ENCODE results near the gene GNAT1. TPM values are rescaled to one million over a fixed set of nuclear protein-coding genes. Genes with fewer than 3 reads are reported as not detected.

Gene GNAT1
- total RNA-seq, 2 experiments from 2014 or later = not detected

DNA sequence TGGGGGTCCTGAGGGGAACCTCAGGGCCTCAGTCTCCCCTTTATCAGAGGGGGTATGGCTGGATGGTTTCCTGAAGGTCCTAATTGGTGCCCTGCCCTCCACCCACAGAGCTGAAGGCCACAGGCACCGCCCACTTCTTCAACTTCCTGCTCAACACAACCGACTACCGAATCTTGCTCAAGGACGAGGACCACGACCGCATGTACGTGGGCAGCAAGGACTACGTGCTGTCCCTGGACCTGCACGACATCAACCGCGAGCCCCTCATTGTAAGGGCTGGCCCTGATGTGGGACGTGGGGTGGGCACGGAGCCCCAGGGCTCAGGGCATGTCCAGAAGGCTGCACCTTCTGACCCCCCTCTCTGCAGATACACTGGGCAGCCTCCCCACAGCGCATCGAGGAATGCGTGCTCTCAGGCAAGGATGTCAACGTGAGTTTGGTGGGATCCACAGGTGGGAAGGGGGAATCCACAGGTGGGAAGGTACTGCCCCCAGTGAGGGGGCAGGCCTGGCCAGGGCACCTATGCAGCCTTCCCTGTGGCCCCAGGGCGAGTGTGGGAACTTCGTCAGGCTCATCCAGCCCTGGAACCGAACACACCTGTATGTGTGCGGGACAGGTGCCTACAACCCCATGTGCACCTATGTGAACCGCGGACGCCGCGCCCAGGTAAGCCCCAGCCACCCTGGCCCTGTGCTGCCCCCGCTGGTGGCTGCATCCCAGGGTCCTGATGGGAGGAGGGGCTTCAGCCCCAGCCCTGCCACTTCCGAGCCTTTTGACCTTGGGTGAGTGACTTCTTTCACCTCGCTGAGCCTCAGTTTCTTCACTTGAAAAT is 17.5 kb upstream of the GNAT1 start:
- H3K4me1 ChIP-seq (ENCODE audit: insufficient read depth, low read length, poor library complexity, severe bottlenecking) = no peaks in the 10 kb centered on the region

DNA sequence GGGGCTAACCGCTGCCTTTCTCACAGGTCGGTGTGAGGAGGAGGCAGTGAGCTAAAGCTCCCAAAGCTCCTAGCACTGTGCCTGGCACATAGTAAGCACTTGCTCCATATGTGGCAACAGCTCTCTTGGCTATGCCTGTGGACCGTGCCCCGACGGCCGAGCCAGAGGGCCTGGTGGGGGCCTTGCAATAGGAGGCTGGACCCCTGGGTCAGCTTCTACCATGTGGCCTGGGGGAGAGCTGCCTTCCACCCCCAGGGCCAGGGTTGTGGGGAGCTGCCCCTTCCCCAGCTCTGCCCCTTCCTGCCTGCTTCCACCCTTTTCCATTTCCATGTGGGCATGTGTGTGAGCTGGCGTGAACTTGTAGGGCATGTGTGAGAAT is 16.9 kb upstream of the GNAT1 start:
- no peak overlapping the region for H3K4me2 ChIP-seq (ENCODE audit: low read length)
- CTCF ChIA-PET (ENCODE audit: unreplicated experiment) = no interaction called here
- H3K9me2 ChIP-seq (ENCODE audit: insufficient read depth, low read length) = no peaks in the 10 kb centered on the region
- H4K20me1 ChIP-seq (ENCODE audit: insufficient read depth, low read length) = no peaks in the 10 kb centered on the region
- POLR2A ChIA-PET = no interaction called here
- DNase-seq (ENCODE audit: low spot score) = no peak
- BruUV-seq (replicated peaks) = no TSS peak
- intact Hi-C loops (cut with micrococcal nuclease; ENCODE audit: unreplicated experiment) = no loop called here
- H3K27ac ChIP-seq (ENCODE audit: low read depth, low read length, poor library complexity, severe bottlenecking) = no peak overlapping the region
- TF ChIP-seq EZH2phosphoT487 (IDR thresholded peaks at IDR 0.05; ENCODE audit: borderline replicate concordance, low read depth, low read length) = no peak
- TF ChIP-seq, protein P1, sequence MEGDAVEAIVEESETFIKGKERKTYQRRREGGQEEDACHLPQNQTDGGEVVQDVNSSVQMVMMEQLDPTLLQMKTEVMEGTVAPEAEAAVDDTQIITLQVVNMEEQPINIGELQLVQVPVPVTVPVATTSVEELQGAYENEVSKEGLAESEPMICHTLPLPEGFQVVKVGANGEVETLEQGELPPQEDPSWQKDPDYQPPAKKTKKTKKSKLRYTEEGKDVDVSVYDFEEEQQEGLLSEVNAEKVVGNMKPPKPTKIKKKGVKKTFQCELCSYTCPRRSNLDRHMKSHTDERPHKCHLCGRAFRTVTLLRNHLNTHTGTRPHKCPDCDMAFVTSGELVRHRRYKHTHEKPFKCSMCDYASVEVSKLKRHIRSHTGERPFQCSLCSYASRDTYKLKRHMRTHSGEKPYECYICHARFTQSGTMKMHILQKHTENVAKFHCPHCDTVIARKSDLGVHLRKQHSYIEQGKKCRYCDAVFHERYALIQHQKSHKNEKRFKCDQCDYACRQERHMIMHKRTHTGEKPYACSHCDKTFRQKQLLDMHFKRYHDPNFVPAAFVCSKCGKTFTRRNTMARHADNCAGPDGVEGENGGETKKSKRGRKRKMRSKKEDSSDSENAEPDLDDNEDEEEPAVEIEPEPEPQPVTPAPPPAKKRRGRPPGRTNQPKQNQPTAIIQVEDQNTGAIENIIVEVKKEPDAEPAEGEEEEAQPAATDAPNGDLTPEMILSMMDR (conservative IDR thresholded peaks at IDR 0.05; ENCODE audit: low read length) = no peak
- no peaks in the 10 kb centered on the region for H3K79me2 ChIP-seq (ENCODE audit: insufficient read depth, low read depth, low read length)
- no peaks in the 10 kb centered on the region for H3K36me3 ChIP-seq (ENCODE audit: insufficient read depth, low read length)
- H3K4me1 ChIP-seq (ENCODE audit: insufficient read depth, low read length, poor library complexity, severe bottlenecking) = no peaks in the 10 kb centered on the region
- H3K4me3 ChIP-seq (ENCODE audit: low read depth, low read length, poor library complexity, severe bottlenecking) = no peak overlapping the region
- no peak overlapping the region for H2AFZ ChIP-seq (ENCODE audit: low read length)
- H3K9me3 ChIP-seq (ENCODE audit: low read length) = no peaks in the 10 kb centered on the region

More for the DNA sequence above, 17.5 kb upstream of the GNAT1 start:
- H2AFZ ChIP-seq (ENCODE audit: low read length) = no peak overlapping the region
- CTCF ChIA-PET (ENCODE audit: unreplicated experiment) = no interaction called here
- no peaks in the 10 kb centered on the region for H4K20me1 ChIP-seq (ENCODE audit: insufficient read depth, low read length)
- H3K36me3 ChIP-seq (ENCODE audit: insufficient read depth, low read length) = no peaks in the 10 kb centered on the region
- H3K4me2 ChIP-seq (ENCODE audit: low read length) = no peak overlapping the region
- no peaks in the 10 kb centered on the region for H3K9me3 ChIP-seq (ENCODE audit: low read length)
- no peak for DNase-seq (ENCODE audit: low spot score)
- BruUV-seq (replicated peaks) = no TSS peak
- no peaks in the 10 kb centered on the region for H3K79me2 ChIP-seq (ENCODE audit: insufficient read depth, low read depth, low read length)
- intact Hi-C loops (cut with micrococcal nuclease; ENCODE audit: unreplicated experiment) = no loop called here
- H3K27ac ChIP-seq (ENCODE audit: low read depth, low read length, poor library complexity, severe bottlenecking) = no peak overlapping the region
- TF ChIP-seq, protein P1 (conservative IDR thresholded peaks at IDR 0.05; ENCODE audit: low read length) = no peak
- no peaks in the 10 kb centered on the region for H3K9me2 ChIP-seq (ENCODE audit: insufficient read depth, low read length)
- no peak overlapping the region for H3K4me3 ChIP-seq (ENCODE audit: low read depth, low read length, poor library complexity, severe bottlenecking)
- POLR2A ChIA-PET = no interaction called here

DNA sequence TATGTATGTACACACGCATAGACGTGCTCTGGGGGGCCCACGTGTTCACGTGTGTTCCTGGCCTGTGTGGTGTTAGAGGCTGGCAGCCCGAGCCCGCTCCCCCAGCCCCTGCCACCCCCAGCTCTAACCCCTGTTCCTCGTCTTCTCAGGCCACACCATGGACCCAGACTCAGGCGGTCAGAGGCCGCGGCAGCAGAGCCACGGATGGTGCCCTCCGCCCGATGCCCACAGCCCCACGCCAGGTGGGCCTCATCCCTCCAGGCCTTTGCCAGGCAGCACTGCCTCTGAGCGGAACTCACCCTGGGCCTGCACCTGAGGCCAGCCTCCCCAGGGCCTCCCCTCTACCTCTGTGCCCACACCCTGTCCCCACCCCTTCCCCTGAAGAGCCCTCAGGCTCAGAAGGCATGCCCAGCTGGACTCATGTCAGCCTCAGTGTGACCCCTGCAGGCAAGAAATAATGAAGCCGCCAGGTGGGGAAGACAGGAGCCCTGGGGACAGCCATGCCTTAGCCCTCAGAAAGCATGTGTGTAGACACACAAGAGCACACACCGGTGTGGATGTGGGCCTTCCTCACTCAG is 16.4 kb upstream of the GNAT1 start:
- no peak overlapping the region for H3K27ac ChIP-seq (ENCODE audit: low read depth, low read length, poor library complexity, severe bottlenecking)
- H2AFZ ChIP-seq (ENCODE audit: low read length) = no peak overlapping the region
- no peaks in the 10 kb centered on the region for H3K9me2 ChIP-seq (ENCODE audit: insufficient read depth, low read length)
- intact Hi-C loops (cut with micrococcal nuclease; ENCODE audit: unreplicated experiment) = no loop called here
- BruUV-seq (replicated peaks) = no TSS peak
- no peaks in the 10 kb centered on the region for H4K20me1 ChIP-seq (ENCODE audit: insufficient read depth, low read length)
- ChIA-PET POLR2A (no interaction called here), CTCF (ENCODE audit: unreplicated experiment) (no interaction called here)
- H3K36me3 ChIP-seq (ENCODE audit: insufficient read depth, low read length) = no peaks in the 10 kb centered on the region
- no peaks in the 10 kb centered on the region for H3K4me1 ChIP-seq (ENCODE audit: insufficient read depth, low read length, poor library complexity, severe bottlenecking)
- no peak overlapping the region for H3K4me3 ChIP-seq (ENCODE audit: low read depth, low read length, poor library complexity, severe bottlenecking)
- H3K9me3 ChIP-seq (ENCODE audit: low read length) = no peaks in the 10 kb centered on the region
- H3K4me2 ChIP-seq (ENCODE audit: low read length) = no peak overlapping the region
- no peaks in the 10 kb centered on the region for H3K79me2 ChIP-seq (ENCODE audit: insufficient read depth, low read depth, low read length)
- TF ChIP-seq EZH2phosphoT487 (IDR thresholded peaks at IDR 0.05; ENCODE audit: borderline replicate concordance, low read depth, low read length) = no peak
- TF ChIP-seq, protein P1 (conservative IDR thresholded peaks at IDR 0.05; ENCODE audit: low read length) = no peak
- DNase-seq (ENCODE audit: low spot score) = no peak

Data from OCI-LY7 (cell line).